K562 (cell line): ENCODE measurements around the gene HOXA7. TPM values are rescaled to one million over a fixed set of nuclear protein-coding genes. Genes with fewer than 3 reads are reported as not detected.

Source experiments
- ATAC-seq: fragments of 200-7000 bp; cut with Tn5 transposase; 3 replicates; pipeline ENCODE4 v1.9.1; 2020; ENCODE audit warnings: moderate library complexity
- BruUV-seq: library from RNA; stranded (reverse); fragments of 400-500 nt; replicated peaks from 2 replicates; lab custom pipeline; 2021; lab: Mats Ljungman, UMichigan
- CTCF ChIA-PET: fragments of 300-600 bp; formaldehyde crosslinking; extraction: SDS; loops from one replicate; lab custom pipeline; 2021; ENCODE audit warnings: low intra/inter-chr PET ratio; lab: Yijun Ruan, JAX
- POLR2A ChIA-PET: fragments of 300-600, 350-650 bp; sonication (Branson Sonifier 250); formaldehyde crosslinking; extraction: SDS; loops from one replicate; lab custom pipeline; 2021; ENCODE audit warnings: antibody characterized with exemption, inconsistent platforms; lab: Yijun Ruan, JAX
- DNase-seq, 4 experiments: peaks; one replicate each; pipeline versions ENCODE4 v3.0.0 to v3.0.0-alpha.2; 2011 to 2018; ENCODE audit warnings: low spot score in 3 of 4, mixed read lengths in 3 of 4; ENCODE audit errors: extremely low read depth in 1 of 4
- FAIRE-seq: peaks from 2 replicates; lab custom pipeline; 2011; peaks lifted over from hg19 to GRCh38; lab: Jason Lieb, UNC
- H2AFZ ChIP-seq: 2 replicates; pipeline ENCODE4 v1.6.0; 2011; ENCODE audit warnings: low read depth, low read length, control low read depth, inconsistent platforms
- H3K27ac ChIP-seq: fragments of 200-600 bp; 3 replicates; pipeline ENCODE4 v1.8.0; 2011; ENCODE audit warnings: low read depth, mild to moderate bottlenecking, control low read depth, inconsistent platforms, low read length, moderate library complexity, mixed read lengths; ENCODE audit errors: extremely low read depth
- H3K27me3 ChIP-seq, 2 experiments: fragments of 300-600 bp in 1 of 2; 2 replicates in 1 of 2; 3 replicates in 1 of 2; pipeline versions ENCODE4 v1.6.0 to v1.8.0; 2011; ENCODE audit warnings: inconsistent platforms in 2 of 2, low read length in 2 of 2, mild to moderate bottlenecking in 1 of 2, mixed read lengths in 1 of 2, moderate library complexity in 1 of 2; ENCODE audit not compliant: control insufficient read depth in 2 of 2, insufficient read depth in 2 of 2
- H3K36me3 ChIP-seq: fragments of 300-600 bp; 3 replicates; pipeline ENCODE4 v1.8.0; 2011; ENCODE audit warnings: mild to moderate bottlenecking, low read length, inconsistent platforms; ENCODE audit not compliant: control insufficient read depth, insufficient read depth
- H3K4me1 ChIP-seq, 2 experiments: fragments of 200-600 bp in 1 of 2; replicated peaks in 1 of 2; 2 replicates in 1 of 2; 3 replicates in 1 of 2; pipeline versions ENCODE4 v1.5.1 to v1.8.0; 2011; ENCODE audit warnings: inconsistent platforms in 2 of 2, low read length in 2 of 2, mild to moderate bottlenecking in 1 of 2, mixed read lengths in 1 of 2, moderate library complexity in 1 of 2; ENCODE audit not compliant: control insufficient read depth in 2 of 2, insufficient read depth in 2 of 2
- H3K4me2 ChIP-seq: 2 replicates; pipeline ENCODE4 v1.6.1; 2011; ENCODE audit warnings: low read length, control low read depth, inconsistent platforms, mixed read lengths; ENCODE audit not compliant: insufficient read depth
- H3K4me3 ChIP-seq: fragments of 200-600 bp; sonication (generic), shearing (Covaris generic); 2 replicates; pipeline ENCODE4 v1.5.1; 2016; ENCODE audit warnings: control low read depth, inconsistent platforms
- H3K79me2 ChIP-seq: fragments of 200-600 bp; 3 replicates; pipeline ENCODE4 v1.8.0; 2011; ENCODE audit warnings: low read length, inconsistent platforms; ENCODE audit not compliant: control insufficient read depth, insufficient read depth
- H3K9ac ChIP-seq, 2 experiments: 2 replicates each; pipeline versions ENCODE4 v1.6.0 to v1.6.1; 2011; ENCODE audit warnings: low read depth in 2 of 2, low read length in 2 of 2, control low read depth in 1 of 2, inconsistent platforms in 1 of 2, mild to moderate bottlenecking in 1 of 2, mixed read lengths in 1 of 2; ENCODE audit not compliant: insufficient read depth in 1 of 2
- H3K9me1 ChIP-seq: one replicate; pipeline ENCODE4 v1.6.0; 2011; ENCODE audit warnings: inconsistent platforms, mild to moderate bottlenecking, low read length, moderate library complexity; ENCODE audit not compliant: control insufficient read depth, insufficient read depth
- H3K9me3 ChIP-seq: replicated peaks from 2 replicates; pipeline ENCODE4 v1.5.1; 2011; ENCODE audit warnings: low read depth, low read length, inconsistent platforms; ENCODE audit not compliant: control insufficient read depth, insufficient read depth
- H4K20me1 ChIP-seq: replicated peaks from 2 replicates; pipeline ENCODE4 v1.6.1; 2011; ENCODE audit warnings: low read length, inconsistent platforms, mixed read lengths; ENCODE audit not compliant: control insufficient read depth, insufficient read depth
- ATF4 ChIP-seq: fragments of 450-650 bp; formaldehyde crosslinking; IDR thresholded peaks from 2 replicates; pipeline ENCODE4 v1.4.0; 2022; ENCODE audit warnings: mild to moderate bottlenecking, moderate library complexity
- ELK1 ChIP-seq: sonication (generic); formaldehyde crosslinking; IDR thresholded peaks from 2 replicates; pipeline ENCODE4 v1.8.1; 2022; ENCODE audit warnings: missing genetic modification reagents
- HCFC1 ChIP-seq: IDR thresholded peaks from 2 replicates; pipeline ENCODE4 v1.6.1; 2012; ENCODE audit warnings: low read depth, low read length, improper control_type of control experiment
- MTA3 ChIP-seq: fragments of 450-650 bp; formaldehyde crosslinking; IDR thresholded peaks from 2 replicates; pipeline ENCODE4 v1.6.1; 2017; ENCODE audit warnings: mild to moderate bottlenecking, borderline replicate concordance
- POLR2AphosphoS5 ChIP-seq: IDR thresholded peaks from 2 replicates; pipeline ENCODE4 v1.6.1; 2011; ENCODE audit warnings: mild to moderate bottlenecking, low read depth, low read length, moderate library complexity; ENCODE audit not compliant: control insufficient read depth, insufficient read depth
- POLR3A ChIP-seq: IDR thresholded peaks from 2 replicates; pipeline ENCODE4 v1.6.1; 2011; ENCODE audit warnings: borderline replicate concordance, mild to moderate bottlenecking, moderate library complexity; ENCODE audit not compliant: insufficient read length, insufficient read depth; ENCODE audit errors: extremely low read depth
- PRDM10 ChIP-seq: fragments of 450-650 bp; IDR thresholded peaks from 2 replicates; pipeline ENCODE4 v1.6.1; 2018; ENCODE audit not compliant: partially characterized antibody
- RFX5 ChIP-seq: IDR thresholded peaks from 2 replicates; pipeline ENCODE4 v1.6.1; 2011; ENCODE audit warnings: low read depth, mild to moderate bottlenecking, improper control_type of control experiment, low read length
- RNF2 ChIP-seq: sonication (generic); IDR thresholded peaks from 2 replicates; pipeline ENCODE4 v1.6.1; 2016
- SMARCE1 ChIP-seq: fragments of 450-650 bp; IDR thresholded peaks from 2 replicates; pipeline ENCODE4 v1.7.1; 2016; ENCODE audit warnings: mild to moderate bottlenecking
- TBP ChIP-seq: optimal IDR thresholded peaks from 2 replicates; pipeline ENCODE3; 2011; ENCODE audit warnings: low read depth, low read length, improper control_type of control experiment
- ZNF174 ChIP-seq: fragments of 250-450 bp; sonication (Bioruptor Pico); IDR thresholded peaks from 2 replicates; pipeline ENCODE4 v1.4.0; 2020; ENCODE audit warnings: mild to moderate bottlenecking
- ZNF311 ChIP-seq: fragments of 250-450 bp; sonication (Bioruptor Pico); IDR thresholded peaks from 2 replicates; pipeline ENCODE4 v1.4.0; 2020; ENCODE audit warnings: mild to moderate bottlenecking, moderate library complexity
- ZNF449 ChIP-seq: fragments of 250-450 bp; sonication (Bioruptor Pico); IDR thresholded peaks from 2 replicates; pipeline ENCODE4 v1.8.0; 2022; ENCODE audit warnings: moderate library complexity, mild to moderate bottlenecking, inconsistent platforms
- ZSCAN32 ChIP-seq: fragments of 450-650 bp; formaldehyde crosslinking; IDR thresholded peaks from 2 replicates; pipeline ENCODE4 v1.4.0; 2020; ENCODE audit warnings: mild to moderate bottlenecking, moderate library complexity
- WGBS: fragments of 100-300 bp; shearing (Covaris generic); methylation state at CpG from one replicate; pipeline ENCODE4 v1.1.6; 2016; ENCODE audit warnings: low coverage, mixed read lengths; ENCODE audit not compliant: insufficient coverage; ENCODE audit errors: missing lambda C conversion rate; 5-methylcytosine and 5-hydroxymethylcytosine counted together
- in situ Hi-C: fragments of 300-500 bp; cut with MboI; formaldehyde crosslinking; loops from 4 replicates; pipeline ENCODE4 v1.15.0; 2018; ENCODE audit warnings: inconsistent platforms, mixed read lengths
- intact Hi-C: fragments of 100-400 bp; cut with micrococcal nuclease; formaldehyde crosslinking; loops from 2 replicates; pipeline ENCODE4 v1.14.2; 2022
- polyA plus RNA-seq, 8 experiments: library from polyadenylated mRNA; depleted of rRNA in 4 of 8; stranded (reverse) in 5 of 8; unstranded in 3 of 8; fragments of >200 nt; fragmentation: Nextera tagmentation in 2 of 8; fragmentation: Illumina TruSeq in 1 of 8; extraction: Ambion mirVana in 2 of 8; extraction: Trizol in 1 of 8; gene quantifications; 2 replicates each; pipeline versions ENCODE4 v1.2.1 to v1.2.3, GENCODE V29; 2011 to 2014; ENCODE audit warnings: inconsistent platforms in 1 of 8, missing spikeins in 1 of 8
- total RNA-seq, 7 experiments: library from RNA; depleted of rRNA in 6 of 7; stranded (reverse); fragments of >200 nt in 6 of 7; fragmentation: Illumina TruSeq in 2 of 7; extraction: Trizol in 2 of 7; gene quantifications; 2 replicates each; pipeline versions ENCODE4 v1.2.1 to v1.2.3, GENCODE V29; 2011 to 2021; ENCODE audit warnings: low replicate concordance in 1 of 7

Gene HOXA7
- total and polyA plus RNA-seq, 9 of the 15 experiments (the other 6 are each of a cell fraction or from before 2014, with no cell fraction given) = not detected

- H3K9me1 ChIP-seq = no peaks in the 10 kb centered on the region
- ChIA-PET CTCF (no interaction called here), POLR2A (interaction anchor here (0.7 kb wide), 1 partner anchor 730 kb away, joined by 3 read pairs; no protein-coding TSS in a partner anchor)
- DNase-seq (no peak), FAIRE-seq (no peak), ATAC-seq (no peak)
- no peak overlapping the region for H3K4me2 ChIP-seq
- no peaks in the 10 kb centered on the region for H3K36me3 ChIP-seq
- intact Hi-C loops = no loop called here
- H3K4me3 ChIP-seq = no peak overlapping the region
- TF ChIP-seq POLR2AphosphoS5 (no peak), ZSCAN32 (CRISPR knock-in tag) (no peak), ATF4 (no peak), TBP (no peak), POLR3A (no peak), PRDM10 (no peak), ELK1 (CRISPR knock-in tag) (no peak), HCFC1 (no peak), ZNF174 (CRISPR knock-in tag) (no peak), SMARCE1 (no peak), ZNF311 (CRISPR knock-in tag) (no peak), MTA3 (no peak), ZNF449 (no peak), RFX5 (no peak), RNF2 (no peak)
- WGBS = 0% methylated on average over 1 of the region's 1 CpG
- peaks cover 0 to 5% of the 10 kb centered on the region in 2 experiments; a peak in 1 of 5 replicates for H3K4me1 ChIP-seq
- H3K9ac ChIP-seq = no peak overlapping the region
- BruUV-seq = no TSS peak
- H3K79me2 ChIP-seq = no peaks in the 10 kb centered on the region
- H3K9me3 ChIP-seq = no peaks in the 10 kb centered on the region
- peaks cover 44 to 75% of the 10 kb centered on the region in 2 experiments for H3K27me3 ChIP-seq
- H2AFZ ChIP-seq = no peak overlapping the region
- in situ Hi-C loops = no loop called here
- no peaks in the 10 kb centered on the region; the same call in 1 of the 2 replicates for H4K20me1 ChIP-seq
- no peak overlapping the region for H3K27ac ChIP-seq
Observed at GRCh38 chr7:27119412-27119911, 37.0 kb downstream of the HOXA7 start.
